Measurements from ENCODE around the gene C4BPA.

Gene C4BPA

GRCh38 chr1:207130252-207131036 is 26.4 kb downstream of the C4BPA start:
- no peak for TF ChIP-seq CTCF (IDR thresholded peaks at IDR 0.05)

GRCh38 chr1:207131163-207131562 is 27.1 kb downstream of the C4BPA start:
- no peak for TF ChIP-seq CTCF (IDR thresholded peaks at IDR 0.05)

GRCh38 chr1:207134581-207134980 is 30.5 kb downstream of the C4BPA start:
- TF ChIP-seq CTCF (IDR thresholded peaks at IDR 0.05): no peak

GRCh38 chr1:207139616-207140015 is 35.6 kb downstream of the C4BPA start:
- TF ChIP-seq CTCF (IDR thresholded peaks at IDR 0.05): no peak

- no peak for TF ChIP-seq CTCF (IDR thresholded peaks at IDR 0.05)
Measured at GRCh38 chr1:207140536-207140935, 36.5 kb downstream of the C4BPA start.

- TF ChIP-seq CTCF (IDR thresholded peaks at IDR 0.05): no peak
Measured at GRCh38 chr1:207145401-207146058, 41.5 kb downstream of the C4BPA start.

- TF ChIP-seq CTCF (IDR thresholded peaks at IDR 0.05): no peak
Measured at GRCh38 chr1:207151920-207152319, 47.9 kb downstream of the C4BPA start.

Measured in LNCAP (cell line).